Measurements from ENCODE around the gene ITIH4.

Gene ITIH4

DNA sequence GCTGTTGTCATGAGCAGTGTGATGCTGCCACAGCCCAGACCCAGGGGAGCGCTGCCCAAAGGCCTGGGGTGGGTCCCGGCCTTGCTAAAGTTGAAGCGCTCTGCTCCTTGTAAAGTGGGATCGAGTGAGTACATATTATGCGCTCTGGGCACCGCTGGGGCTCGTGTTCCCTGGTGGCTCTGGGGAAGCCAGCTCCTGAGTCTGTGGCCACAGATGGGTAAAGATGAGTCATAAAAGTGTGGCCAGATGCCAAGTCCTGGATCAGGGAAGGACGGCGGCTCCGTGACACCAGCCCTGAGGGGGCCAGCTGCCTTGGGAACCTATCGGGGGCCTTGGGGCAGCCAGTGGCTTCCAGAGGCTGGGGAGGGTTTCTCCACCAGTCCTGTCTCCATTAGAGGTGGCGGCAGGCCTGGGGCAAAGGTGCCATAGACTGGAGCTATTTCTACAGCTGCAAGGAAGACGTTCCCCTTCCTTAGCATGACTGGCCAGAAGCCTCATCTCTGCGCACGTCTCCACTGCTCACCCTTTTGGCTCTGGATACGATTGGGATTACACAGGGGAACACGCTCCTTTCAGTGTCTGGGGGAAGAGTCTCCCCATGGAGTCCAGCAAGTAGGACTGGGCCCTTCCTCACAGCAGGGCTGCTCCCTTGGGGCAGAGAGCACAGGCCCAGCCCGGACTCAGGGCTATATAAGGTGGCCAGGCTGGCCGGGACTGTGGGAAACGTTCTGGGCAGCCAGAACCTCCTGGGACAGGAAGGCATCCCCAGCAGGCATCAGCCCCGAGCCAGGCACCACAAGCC, 1.2 kb upstream of the ITIH4 start:
- DNase-seq (ENCODE audit: low read depth in 2 of 2), result peak; percentile 16 to 20

GRCh38 chr3:52829906-52830463, 487 bp downstream of the ITIH4 start:
- DNase-seq (ENCODE audit: low read depth in 2 of 2), result no peak

GRCh38 chr3:52829482-52829881, 990 bp downstream of the ITIH4 start:
- no peak for DNase-seq (ENCODE audit: low read depth in 2 of 2)

DNA sequence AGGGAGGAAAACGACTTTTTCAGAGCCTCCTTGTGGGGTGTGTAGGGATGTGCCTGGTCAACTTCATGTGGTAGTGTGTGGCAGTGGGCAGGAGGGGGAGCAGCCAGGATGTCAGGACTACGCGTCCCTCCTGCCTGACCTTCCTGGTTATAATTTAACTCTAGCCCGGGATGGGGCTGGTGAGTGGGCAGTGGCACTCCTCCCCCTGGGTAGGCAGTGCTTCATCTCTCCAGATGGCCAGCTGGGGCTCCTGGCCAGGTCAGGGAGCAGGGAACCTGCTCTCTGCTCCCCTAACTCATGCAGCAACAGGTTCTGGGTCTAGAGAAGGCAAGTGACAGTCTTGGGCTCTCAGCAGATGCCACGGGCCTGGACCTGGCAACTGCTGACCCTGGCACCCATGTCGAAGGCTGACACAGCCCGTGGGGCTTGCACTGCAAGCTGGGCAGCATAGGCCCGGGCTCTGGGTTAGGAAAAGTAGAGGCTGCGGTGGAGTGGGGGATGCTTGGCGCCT, 2.6 kb downstream of the ITIH4 start:
- DNase-seq (ENCODE audit: low read depth in 2 of 2), result no peak

- DNase-seq (ENCODE audit: low read depth in 2 of 2), result no peak
Measured at GRCh38 chr3:52827441-52827840, 3.0 kb downstream of the ITIH4 start.

GRCh38 chr3:52824037-52824436, 6.4 kb downstream of the ITIH4 start:
- no peak for DNase-seq (ENCODE audit: low read depth in 2 of 2)

- no peak for DNase-seq (ENCODE audit: low read depth in 2 of 2)
Measured at GRCh38 chr3:52822363-52822762, 8.1 kb downstream of the ITIH4 start.

DNA sequence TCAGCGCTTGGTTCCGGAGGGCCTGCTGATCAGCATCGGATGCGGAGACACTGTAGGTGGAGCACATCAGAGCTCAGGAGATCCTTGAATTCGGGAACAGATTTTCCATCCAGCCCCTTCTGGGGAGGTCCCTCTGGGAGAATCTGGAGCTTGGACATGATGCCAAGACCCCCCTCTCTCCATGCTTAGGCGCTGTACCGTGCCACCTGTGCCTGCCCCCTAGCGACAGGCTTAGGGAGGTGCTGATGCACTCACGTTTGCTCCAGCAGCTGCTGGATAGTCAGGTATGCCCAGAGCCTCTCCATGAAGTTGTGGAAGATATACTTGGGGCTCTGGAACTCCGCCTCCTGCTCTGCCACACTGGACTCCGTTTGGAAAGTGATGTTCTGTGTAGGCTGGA, 9.7 kb downstream of the ITIH4 start:
- DNase-seq (ENCODE audit: low read depth in 2 of 2), result no peak

GRCh38 chr3:52819936-52820335, 10.5 kb downstream of the ITIH4 start:
- DNase-seq (ENCODE audit: low read depth in 2 of 2), result no peak

DNA sequence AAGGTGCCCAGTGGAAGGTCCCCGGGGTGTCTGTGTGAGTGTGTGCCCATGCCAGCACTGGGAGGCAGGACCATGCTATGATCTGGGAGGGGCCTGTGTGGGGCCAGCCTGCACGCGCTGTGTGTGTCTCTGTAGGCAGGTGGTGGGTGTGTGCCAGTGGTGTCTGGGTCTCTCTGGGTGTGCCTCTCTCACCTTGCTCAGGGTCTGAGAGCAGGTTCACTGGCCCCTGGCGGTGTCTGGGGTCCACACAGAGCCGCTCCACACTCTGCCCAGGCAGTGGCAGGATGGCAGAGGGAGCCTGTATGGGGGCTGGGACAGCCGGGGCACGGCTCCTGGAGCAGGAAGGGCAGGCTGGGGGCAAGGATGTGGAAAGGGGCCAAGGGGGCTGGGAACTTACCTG, 12.6 kb downstream of the ITIH4 start:
- DNase-seq (ENCODE audit: low read depth in 2 of 2), result no peak

DNA sequence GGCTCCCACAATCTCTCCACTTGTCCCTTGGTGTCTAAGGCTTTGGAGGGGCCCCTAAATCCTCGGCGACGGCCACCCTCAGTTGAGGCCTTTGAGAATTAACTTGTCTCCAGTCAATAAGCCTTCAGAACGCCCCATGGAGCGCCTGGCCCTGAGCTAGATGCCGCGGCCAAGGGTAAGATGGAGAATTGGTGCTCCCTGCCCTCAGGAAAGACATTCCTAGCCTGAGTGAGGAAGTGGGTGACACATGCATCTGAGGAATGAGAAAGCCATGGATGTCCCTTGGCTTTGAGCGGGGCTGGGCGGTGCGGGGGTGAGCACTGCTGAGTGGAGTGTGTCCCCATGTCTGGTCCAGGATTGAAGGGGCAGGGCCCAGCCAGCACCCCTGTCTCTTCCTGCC, 13.3 kb downstream of the ITIH4 start:
- no peak for DNase-seq (ENCODE audit: low read depth in 2 of 2)

DNA sequence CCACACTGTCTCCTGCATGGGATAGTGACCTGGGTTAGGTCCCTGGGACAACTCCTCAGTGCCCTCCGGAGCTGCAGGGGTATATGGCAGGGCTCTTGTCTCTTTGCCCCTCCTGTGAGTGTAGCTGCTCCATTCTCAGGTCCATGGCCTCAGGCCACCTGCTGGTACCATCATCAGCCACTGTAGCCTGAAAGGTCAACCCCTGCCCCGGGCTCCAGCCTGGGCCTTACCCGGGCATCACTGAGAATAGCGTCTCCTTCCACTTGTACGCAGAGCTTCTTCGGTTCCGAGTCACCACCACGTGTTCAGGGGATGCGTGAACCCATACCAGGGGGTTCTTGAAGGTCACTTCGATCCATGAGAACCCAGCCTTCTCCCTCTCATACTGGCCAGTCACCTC, 13.8 kb downstream of the ITIH4 start:
- no peak for DNase-seq (ENCODE audit: low read depth in 2 of 2)

GRCh38 chr3:52816199-52816598, 14.3 kb downstream of the ITIH4 start:
- DNase-seq (ENCODE audit: low read depth in 2 of 2), result no peak

DNA sequence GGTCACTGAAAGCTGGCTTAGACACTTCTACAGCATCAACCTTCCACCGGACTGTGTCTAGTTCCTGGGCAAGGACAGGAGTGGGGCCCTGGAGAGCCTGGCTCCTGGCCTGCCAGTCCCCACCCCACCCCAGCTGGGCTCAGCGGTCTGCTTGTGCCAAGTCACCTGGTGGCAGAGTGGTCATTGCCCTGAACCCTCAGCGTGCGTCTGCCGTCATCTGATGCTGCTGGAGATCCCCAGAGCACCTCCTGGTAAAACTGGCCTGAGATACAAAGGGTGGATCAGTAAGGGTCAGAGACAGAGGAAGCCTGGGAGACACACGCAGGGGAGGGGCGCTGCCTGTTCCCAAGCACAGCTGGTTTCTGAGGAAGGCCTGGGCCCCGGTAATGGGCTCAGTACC, 16.7 kb downstream of the ITIH4 start:
- no peak for DNase-seq (ENCODE audit: low read depth in 2 of 2)

GRCh38 chr3:52811452-52812011, 18.9 kb downstream of the ITIH4 start:
- DNase-seq (ENCODE audit: low read depth in 2 of 2), result no peak

DNA sequence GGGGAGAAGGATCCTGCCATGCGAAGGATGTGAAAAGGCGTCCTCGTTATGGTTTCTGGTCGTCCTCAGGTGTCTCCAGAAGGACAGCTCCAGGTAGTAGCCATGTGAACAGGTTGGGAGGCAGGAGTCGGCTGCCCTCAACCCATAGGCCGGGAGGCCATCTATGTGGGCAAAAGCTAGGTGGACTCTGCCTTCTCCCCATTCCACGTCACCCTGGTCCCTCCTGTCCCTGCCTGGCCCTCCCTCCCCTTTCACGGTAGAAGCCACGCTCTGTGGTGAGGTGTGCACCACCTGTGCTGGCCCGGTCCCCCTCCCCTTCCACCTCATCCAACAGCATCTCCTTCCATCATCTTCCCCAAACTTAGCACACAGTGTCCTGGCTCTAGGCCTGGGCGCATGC, 19.5 kb downstream of the ITIH4 start:
- DNase-seq (ENCODE audit: low read depth in 2 of 2), result no peak

GRCh38 chr3:52809662-52810377, 20.7 kb downstream of the ITIH4 start:
- DNase-seq (ENCODE audit: low read depth in 2 of 2), result no peak

- no peak for DNase-seq (ENCODE audit: low read depth in 2 of 2)
Measured at GRCh38 chr3:52809149-52809548, 21.3 kb downstream of the ITIH4 start.

GRCh38 chr3:52805270-52806039, 25.0 kb downstream of the ITIH4 start:
- DNase-seq (ENCODE audit: low read depth in 2 of 2), result no peak

DNA sequence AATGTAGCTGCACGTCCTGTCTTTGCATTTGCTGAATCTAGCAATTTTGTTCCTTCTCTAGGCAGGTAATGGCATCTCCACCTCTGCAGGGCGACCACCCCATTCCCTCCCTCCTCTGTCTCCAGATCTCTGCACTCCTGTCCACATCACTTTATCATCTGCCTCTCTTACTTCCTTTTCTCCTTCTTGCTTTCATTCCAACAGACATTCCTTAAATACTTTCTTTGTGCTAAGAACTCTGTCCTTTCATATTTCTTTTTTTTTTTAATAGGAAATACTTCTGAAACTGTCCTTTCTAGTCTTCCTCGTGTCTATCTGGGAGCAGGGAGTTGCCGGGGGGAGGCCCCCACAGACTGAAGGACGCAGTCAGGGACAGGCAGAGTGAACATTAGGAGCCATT, 28.6 kb downstream of the ITIH4 start:
- no peak for DNase-seq (ENCODE audit: low read depth in 2 of 2)

GRCh38 chr3:52800079-52800478, 30.4 kb downstream of the ITIH4 start:
- no peak for DNase-seq (ENCODE audit: low read depth in 2 of 2)

GRCh38 chr3:52798978-52799476, 31.4 kb downstream of the ITIH4 start:
- DNase-seq (ENCODE audit: low read depth in 2 of 2), result no peak
